ENCODE measurements around the gene CRYBG1.

DNA sequence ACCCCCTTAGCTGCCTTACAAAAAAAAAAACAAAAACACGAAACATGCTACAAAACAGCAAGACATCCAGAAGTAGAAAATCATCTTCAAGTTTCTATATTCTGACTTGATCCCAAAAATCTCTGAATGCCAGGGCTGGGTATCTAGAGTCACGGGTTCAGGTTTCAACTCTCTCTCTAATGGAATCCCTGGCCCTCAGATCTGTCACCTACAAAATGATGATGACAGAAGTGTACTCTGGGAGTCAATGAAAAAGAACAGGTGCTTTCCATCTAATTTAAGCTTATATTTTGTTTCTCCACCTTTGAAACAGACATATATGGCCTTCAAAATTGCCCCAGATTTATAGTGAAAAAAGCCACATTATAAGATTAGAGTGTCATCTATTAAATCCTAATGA lies 250.5 kb downstream of the CRYBG1 start:
- TF ChIP-seq, protein P1, sequence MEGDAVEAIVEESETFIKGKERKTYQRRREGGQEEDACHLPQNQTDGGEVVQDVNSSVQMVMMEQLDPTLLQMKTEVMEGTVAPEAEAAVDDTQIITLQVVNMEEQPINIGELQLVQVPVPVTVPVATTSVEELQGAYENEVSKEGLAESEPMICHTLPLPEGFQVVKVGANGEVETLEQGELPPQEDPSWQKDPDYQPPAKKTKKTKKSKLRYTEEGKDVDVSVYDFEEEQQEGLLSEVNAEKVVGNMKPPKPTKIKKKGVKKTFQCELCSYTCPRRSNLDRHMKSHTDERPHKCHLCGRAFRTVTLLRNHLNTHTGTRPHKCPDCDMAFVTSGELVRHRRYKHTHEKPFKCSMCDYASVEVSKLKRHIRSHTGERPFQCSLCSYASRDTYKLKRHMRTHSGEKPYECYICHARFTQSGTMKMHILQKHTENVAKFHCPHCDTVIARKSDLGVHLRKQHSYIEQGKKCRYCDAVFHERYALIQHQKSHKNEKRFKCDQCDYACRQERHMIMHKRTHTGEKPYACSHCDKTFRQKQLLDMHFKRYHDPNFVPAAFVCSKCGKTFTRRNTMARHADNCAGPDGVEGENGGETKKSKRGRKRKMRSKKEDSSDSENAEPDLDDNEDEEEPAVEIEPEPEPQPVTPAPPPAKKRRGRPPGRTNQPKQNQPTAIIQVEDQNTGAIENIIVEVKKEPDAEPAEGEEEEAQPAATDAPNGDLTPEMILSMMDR (IDR thresholded peaks at IDR 0.05) = no peak
- TF ChIP-seq EZH2 (IDR thresholded peaks at IDR 0.05) = no peak

Measured in neural progenitor cell (in vitro differentiated cells).